Astrocyte (in vitro differentiated cells and primary cell): ENCODE measurements around the gene FBXO46. TPM values are rescaled to one million over a fixed set of nuclear protein-coding genes. Genes with fewer than 3 reads are reported as not detected.
"Not testable (repeated sequence)": the region's sequence is repeated elsewhere in the genome, so short reads cannot be mapped to it uniquely, and the experiment has no call there.

ENCODE experiments used
- DNase-seq: peaks from one replicate; pipeline ENCODE4 v3.0.0-alpha.2; 2010; ENCODE audit warnings: low read depth
- FAIRE-seq: peaks from 2 replicates; lab custom pipeline; 2011; peaks lifted over from hg19 to GRCh38; lab: Jason Lieb, UNC
- H2AFZ ChIP-seq: 2 replicates; pipeline ENCODE4 v1.6.0; 2012; ENCODE audit warnings: low read depth, low read length, inconsistent platforms
- H3K27ac ChIP-seq: 2 replicates; pipeline ENCODE4 v1.5.1; 2011; ENCODE audit warnings: low read depth, low read length, inconsistent platforms
- H3K27me3 ChIP-seq: 2 replicates; pipeline ENCODE4 v1.6.0; 2011; ENCODE audit warnings: low read length, inconsistent platforms; ENCODE audit not compliant: insufficient read depth
- H3K36me3 ChIP-seq: 2 replicates; pipeline ENCODE4 v1.5.1; 2011; ENCODE audit warnings: low read length, inconsistent platforms; ENCODE audit not compliant: insufficient read depth
- H3K4me1 ChIP-seq: 2 replicates; pipeline ENCODE4 v1.5.1; 2011; ENCODE audit warnings: low read length, inconsistent platforms; ENCODE audit not compliant: insufficient read depth
- H3K4me2 ChIP-seq: 2 replicates; pipeline ENCODE4 v1.6.0; 2012; ENCODE audit warnings: low read length, inconsistent platforms
- H3K4me3 ChIP-seq: 2 replicates; pipeline ENCODE4 v1.5.1; 2011; ENCODE audit warnings: low read depth, mild to moderate bottlenecking, low read length, inconsistent platforms; ENCODE audit not compliant: insufficient read depth
- H3K79me2 ChIP-seq: 2 replicates; pipeline ENCODE4 v1.6.0; 2012; ENCODE audit warnings: mild to moderate bottlenecking, low read length, inconsistent platforms; ENCODE audit not compliant: insufficient read depth
- H3K9ac ChIP-seq: 2 replicates; pipeline ENCODE4 v1.6.0; 2012; ENCODE audit warnings: mild to moderate bottlenecking, low read length, inconsistent platforms
- H3K9me3 ChIP-seq: 2 replicates; pipeline ENCODE4 v1.5.1; 2012; ENCODE audit warnings: low read depth, mild to moderate bottlenecking, low read length, inconsistent platforms; ENCODE audit not compliant: insufficient read depth
- H4K20me1 ChIP-seq: 2 replicates; pipeline ENCODE4 v1.6.0; 2012; ENCODE audit warnings: low read length, inconsistent platforms; ENCODE audit not compliant: insufficient read depth
- H3K27ac Mint-ChIP-seq: one replicate; pipeline ENCODE4 v1.8.0; 2021; ENCODE audit warnings: mild to moderate bottlenecking, mixed read lengths; ENCODE audit not compliant: unreplicated experiment
- H3K27me3 Mint-ChIP-seq: one replicate; pipeline ENCODE4 v1.8.0; 2021; ENCODE audit warnings: low read depth, mixed read lengths; ENCODE audit not compliant: unreplicated experiment
- H3K36me3 Mint-ChIP-seq: one replicate; pipeline ENCODE4 v1.8.0; 2021; ENCODE audit warnings: low read depth, mixed read lengths; ENCODE audit not compliant: unreplicated experiment
- H3K4me1 Mint-ChIP-seq: one replicate; pipeline ENCODE4 v1.8.0; 2021; ENCODE audit warnings: low read depth, mixed read lengths; ENCODE audit not compliant: unreplicated experiment
- H3K4me3 Mint-ChIP-seq: one replicate; pipeline ENCODE4 v1.8.0; 2021; ENCODE audit warnings: mild to moderate bottlenecking, moderate library complexity, mixed read lengths; ENCODE audit not compliant: unreplicated experiment
- H3K9me3 Mint-ChIP-seq: one replicate; pipeline ENCODE4 v1.8.0; 2021; ENCODE audit warnings: mild to moderate bottlenecking, mixed read lengths; ENCODE audit not compliant: unreplicated experiment
- CTCF ChIP-seq: IDR thresholded peaks from 2 replicates; pipeline ENCODE4 v1.5.1; 2011; ENCODE audit warnings: low read depth, mild to moderate bottlenecking, inconsistent platforms, low read length, moderate library complexity; ENCODE audit not compliant: insufficient read depth
- EZH2 ChIP-seq: IDR thresholded peaks from 2 replicates; pipeline ENCODE4 v1.6.1; 2012; ENCODE audit warnings: mild to moderate bottlenecking, low read length, inconsistent platforms; ENCODE audit not compliant: insufficient read depth
- total RNA-seq: library from RNA; stranded (reverse); gene quantifications from 2 replicates; pipeline ENCODE4 v1.2.1, GENCODE V29; 2021

Gene FBXO46
- total RNA-seq, 1 donor from 2014 or later = 21.1 TPM

GRCh38 chr19:45752639-45753038, 21.9 kb upstream of the FBXO46 start:
- H3K4me2 ChIP-seq = no peak overlapping the region
- H3K4me1 ChIP-seq = no peaks in the 10 kb centered on the region
- DNase-seq (no peak), FAIRE-seq (no peak)
- Mint-ChIP-seq H3K4me3 (no peak overlapping the region), H3K27ac (no peak overlapping the region), H3K36me3 (no peaks in the 10 kb centered on the region), H3K4me1 (no peaks in the 10 kb centered on the region), H3K27me3 (peaks cover 15% of the 10 kb centered on the region), H3K9me3 (peaks cover 1% of the 10 kb centered on the region)
- no peak overlapping the region for H3K4me3 ChIP-seq
- TF ChIP-seq EZH2 (no peak), CTCF (no peak)
- no peaks in the 10 kb centered on the region for H3K36me3 ChIP-seq
- no peak overlapping the region for H3K9ac ChIP-seq
- H3K27me3 ChIP-seq = no peaks in the 10 kb centered on the region
- no peaks in the 10 kb centered on the region for H3K9me3 ChIP-seq
- no peaks in the 10 kb centered on the region for H3K79me2 ChIP-seq
- H3K27ac ChIP-seq = no peak overlapping the region
- H4K20me1 ChIP-seq = no peaks in the 10 kb centered on the region
- H2AFZ ChIP-seq = no peak overlapping the region

- H2AFZ ChIP-seq, H3K4me1 Mint-ChIP-seq, H3K4me1 ChIP-seq, H3K27ac Mint-ChIP-seq, H3K27ac ChIP-seq, DNase-seq, H3K4me3 ChIP-seq, H3K36me3 Mint-ChIP-seq, H3K27me3 ChIP-seq, H3K9me3 ChIP-seq, H3K9me3 Mint-ChIP-seq, FAIRE-seq, H3K9ac ChIP-seq, H3K36me3 ChIP-seq, H3K79me2 ChIP-seq, H3K4me2 ChIP-seq, H4K20me1 ChIP-seq, H3K4me3 Mint-ChIP-seq: not testable (repeated sequence)
- peaks cover 15% of the 10 kb centered on the region for H3K27me3 Mint-ChIP-seq
These were observed 20.8 kb upstream of the FBXO46 start for GRCh38 chr19:45751483-45751882.

GRCh38 chr19:45747513-45747912, 16.8 kb upstream of the FBXO46 start:
- H3K27me3 Mint-ChIP-seq = peaks cover 12% of the 10 kb centered on the region
- no peaks in the 10 kb centered on the region for H3K36me3 Mint-ChIP-seq
- peaks cover 3% of the 10 kb centered on the region for H3K4me1 Mint-ChIP-seq
- H2AFZ ChIP-seq = no peak overlapping the region
- no peaks in the 10 kb centered on the region for H4K20me1 ChIP-seq
- FAIRE-seq (no peak), DNase-seq (no peak)
- no peaks in the 10 kb centered on the region for H3K27me3 ChIP-seq
- H3K9me3 Mint-ChIP-seq = no peaks in the 10 kb centered on the region
- no peak overlapping the region for H3K9ac ChIP-seq
- no peaks in the 10 kb centered on the region for H3K4me1 ChIP-seq
- no peak overlapping the region for H3K27ac Mint-ChIP-seq
- no peaks in the 10 kb centered on the region for H3K36me3 ChIP-seq
- H3K4me3 Mint-ChIP-seq = no peak overlapping the region
- no peak overlapping the region for H3K27ac ChIP-seq
- no peak for TF ChIP-seq EZH2
- no peak for TF ChIP-seq CTCF
- H3K9me3 ChIP-seq = no peaks in the 10 kb centered on the region
- H3K4me2 ChIP-seq = no peak overlapping the region
- H3K79me2 ChIP-seq = no peaks in the 10 kb centered on the region
- H3K4me3 ChIP-seq = no peak overlapping the region
